IMR-90 (cell line): ENCODE data around the gene DZIP1L. TPM values are rescaled to one million over a fixed set of nuclear protein-coding genes. Genes with fewer than 3 reads are reported as not detected.

Source experiments
- ATAC-seq: fragments of 200-7000 bp; cut with Tn5 transposase; 2 replicates; pipeline ENCODE4 v1.9.1; 2020; ENCODE audit warnings: low read depth, mild to moderate bottlenecking, moderate library complexity
- BruUV-seq: library from RNA; stranded (reverse); fragments of 400-500 nt; replicated peaks from 2 replicates; lab custom pipeline; 2021; lab: Mats Ljungman, UMichigan
- CTCF ChIA-PET: fragments of 300-600 bp; formaldehyde crosslinking; extraction: SDS; loops from one replicate; lab custom pipeline; 2021; ENCODE audit warnings: antibody characterized with exemption; lab: Yijun Ruan, JAX
- POLR2A ChIA-PET: fragments of 300-600 bp; sonication (Branson Sonifier 250); formaldehyde crosslinking; loops from one replicate; lab custom pipeline; 2022; ENCODE audit warnings: antibody characterized with exemption; ENCODE audit not compliant: unreplicated experiment; lab: Charles Lee
- DNase-seq: peaks from one replicate; pipeline ENCODE4 v3.0.0; 2013
- H2AFZ ChIP-seq: replicated peaks from 2 replicates; pipeline ENCODE3; 2013; ENCODE audit warnings: low read length, mild to moderate bottlenecking; ENCODE audit not compliant: poor library complexity
- H2AK5ac ChIP-seq: 2 replicates; pipeline ENCODE4 v1.6.1; 2013; ENCODE audit warnings: low read depth, low read length, inconsistent platforms
- H2AK9ac ChIP-seq: replicated peaks from 2 replicates; pipeline ENCODE3; 2013; ENCODE audit warnings: mild to moderate bottlenecking, low read depth, low read length, moderate library complexity; ENCODE audit not compliant: poor library complexity
- H2BK120ac ChIP-seq: 2 replicates; pipeline ENCODE4 v1.6.1; 2013; ENCODE audit warnings: low read depth, low read length, inconsistent platforms
- H2BK15ac ChIP-seq: 3 replicates; pipeline ENCODE4 v1.6.1; 2013; ENCODE audit warnings: low read depth, low read length, inconsistent platforms
- H2BK20ac ChIP-seq: 2 replicates; pipeline ENCODE4 v1.6.1; 2013; ENCODE audit warnings: low read depth, mild to moderate bottlenecking, inconsistent platforms, low read length, moderate library complexity
- H2BK5ac ChIP-seq: 2 replicates; pipeline ENCODE4 v1.6.1; 2013; ENCODE audit warnings: mild to moderate bottlenecking, low read depth, low read length, inconsistent platforms; ENCODE audit not compliant: poor library complexity, severe bottlenecking
- H3K14ac ChIP-seq: replicated peaks from 2 replicates; pipeline ENCODE4 v1.6.1; 2013; ENCODE audit warnings: low read depth, low read length, inconsistent platforms
- H3K18ac ChIP-seq: 2 replicates; pipeline ENCODE4 v1.6.1; 2013; ENCODE audit warnings: low read depth, low read length, control low read depth
- H3K23ac ChIP-seq: 2 replicates; pipeline ENCODE4 v1.6.1; 2013; ENCODE audit warnings: low read depth, low read length, inconsistent platforms
- H3K27ac ChIP-seq: 2 replicates; pipeline ENCODE4 v1.5.1; 2013; ENCODE audit warnings: mild to moderate bottlenecking, control low read depth, low read length; ENCODE audit not compliant: insufficient read depth
- H3K27me3 ChIP-seq: 2 replicates; pipeline ENCODE4 v1.6.1; 2013; ENCODE audit warnings: low read length; ENCODE audit not compliant: control insufficient read depth, insufficient read depth
- H3K36me3 ChIP-seq: 2 replicates; pipeline ENCODE4 v1.6.1; 2013; ENCODE audit warnings: low read length, mixed read lengths; ENCODE audit not compliant: control insufficient read depth, insufficient read depth
- H3K4ac ChIP-seq: 2 replicates; pipeline ENCODE4 v1.6.1; 2013; ENCODE audit warnings: low read depth, low read length, inconsistent platforms
- H3K4me1 ChIP-seq: 2 replicates; pipeline ENCODE4 v1.6.1; 2013; ENCODE audit warnings: low read length, mixed read lengths; ENCODE audit not compliant: control insufficient read depth, insufficient read depth
- H3K4me2 ChIP-seq: 2 replicates; pipeline ENCODE4 v1.6.1; 2013; ENCODE audit warnings: low read depth, mild to moderate bottlenecking, control low read depth, low read length, moderate library complexity
- H3K4me3 ChIP-seq: 2 replicates; pipeline ENCODE4 v1.5.1; 2013; ENCODE audit warnings: low read depth, mild to moderate bottlenecking, control low read depth, low read length, moderate library complexity; ENCODE audit not compliant: insufficient read depth
- H3K56ac ChIP-seq: 2 replicates; pipeline ENCODE4 v1.6.1; 2013; ENCODE audit warnings: low read length, inconsistent platforms; ENCODE audit not compliant: insufficient read depth; ENCODE audit errors: extremely low read depth
- H3K79me1 ChIP-seq, 2 experiments: 2 replicates each; pipeline ENCODE4 v1.6.1; 2013; ENCODE audit warnings: low read length in 2 of 2, inconsistent platforms in 1 of 2, low read depth in 1 of 2
- H3K9ac ChIP-seq: 2 replicates; pipeline ENCODE4 v1.6.1; 2013; ENCODE audit warnings: low read depth, low read length, control low read depth
- H3K9me1 ChIP-seq: 2 replicates; pipeline ENCODE4 v1.6.1; 2013; ENCODE audit warnings: low read length, inconsistent platforms; ENCODE audit not compliant: insufficient read depth
- H3K9me3 ChIP-seq: 2 replicates; pipeline ENCODE4 v1.6.1; 2013; ENCODE audit warnings: low read length; ENCODE audit not compliant: control insufficient read depth, insufficient read depth
- H4K20me1 ChIP-seq: 2 replicates; pipeline ENCODE4 v1.6.1; 2013; ENCODE audit warnings: low read length, inconsistent platforms; ENCODE audit not compliant: insufficient read depth
- H4K5ac ChIP-seq: 2 replicates; pipeline ENCODE4 v1.6.1; 2013; ENCODE audit warnings: mild to moderate bottlenecking, low read depth, low read length, control low read depth
- H4K8ac ChIP-seq, 2 experiments: 2 replicates each; pipeline ENCODE4 v1.6.1; 2013; ENCODE audit warnings: low read depth in 2 of 2, low read length in 2 of 2, control low read depth in 1 of 2, inconsistent platforms in 1 of 2
- H4K91ac ChIP-seq: 2 replicates; pipeline ENCODE4 v1.6.1; 2013; ENCODE audit warnings: low read depth, low read length, inconsistent platforms; ENCODE audit not compliant: insufficient read depth
- BHLHE40 ChIP-seq: fragments of 150-350 bp; IDR thresholded peaks from 2 replicates; pipeline ENCODE4 v1.6.1; 2016; ENCODE audit warnings: mild to moderate bottlenecking, low read depth, low read length
- CHD1 ChIP-seq: IDR thresholded peaks from 2 replicates; pipeline ENCODE4 v1.6.1; 2012; ENCODE audit warnings: low read depth, low read length, improper control_type of control experiment
- FOS ChIP-seq: fragments of 150-350 bp; IDR thresholded peaks from 2 replicates; pipeline ENCODE4 v1.6.1; 2016; ENCODE audit warnings: low read depth, low read length
- MAZ ChIP-seq: IDR thresholded peaks from 2 replicates; pipeline ENCODE4 v1.6.1; 2012; ENCODE audit warnings: low read depth, mild to moderate bottlenecking, low read length, improper control_type of control experiment, moderate library complexity, borderline replicate concordance
- POLR2A ChIP-seq: IDR thresholded peaks from 2 replicates; pipeline ENCODE4 v1.6.1; 2012; ENCODE audit warnings: mild to moderate bottlenecking, low read depth, low read length
- RAD21 ChIP-seq: IDR thresholded peaks from 2 replicates; pipeline ENCODE4 v1.6.1; 2012; ENCODE audit warnings: low read length, improper control_type of control experiment
- RFX5 ChIP-seq: IDR thresholded peaks from 2 replicates; pipeline ENCODE4 v1.8.0; 2012; ENCODE audit warnings: low read depth, mild to moderate bottlenecking, low read length, moderate library complexity
- SMC3 ChIP-seq: fragments of 150-350 bp; IDR thresholded peaks from 2 replicates; pipeline ENCODE4 v1.6.1; 2016; ENCODE audit warnings: low read depth, mild to moderate bottlenecking, antibody characterized with exemption, low read length, moderate library complexity
- WGBS, 2 experiments: methylation state at CpG; one replicate each; pipeline versions ENCODE4 v1.1.5 to v1.1.7; 2013; ENCODE audit warnings: missing lambda C conversion rate in 2 of 2; ENCODE audit not compliant: insufficient read length in 1 of 2; ENCODE audit errors: extremely low coverage in 2 of 2; 5-methylcytosine and 5-hydroxymethylcytosine counted together
- dilution Hi-C: fragments of 300-500 bp; cut with HindIII; formaldehyde crosslinking; loops from one replicate; pipeline ENCODE4 v1.14.3; 2018; ENCODE audit warnings: low sequenced_read_pairs; ENCODE audit not compliant: unreplicated experiment
- in situ Hi-C: fragments of 300-500 bp; cut with MboI; formaldehyde crosslinking; loops from 3 replicates; pipeline ENCODE4 v1.14.3; 2019; ENCODE audit warnings: low sequenced_read_pairs, inconsistent platforms, mixed read lengths
- intact Hi-C: fragments of 100-400 bp; cut with micrococcal nuclease; formaldehyde crosslinking; loops from 2 replicates; pipeline ENCODE4 v1.10.0; 2022
- polyA plus RNA-seq, 3 experiments: library from polyadenylated mRNA; depleted of rRNA; stranded (reverse); fragments of >200 nt; gene quantifications; 2 replicates each; pipeline ENCODE4 v1.2.3, GENCODE V29; 2012; ENCODE audit warnings: low replicate concordance in 1 of 3
- total RNA-seq: library from RNA; depleted of rRNA; stranded (reverse); fragments of >200 nt; gene quantifications from 2 replicates; pipeline ENCODE4 v1.2.3, GENCODE V29; 2012

Gene DZIP1L
- total and polyA plus RNA-seq, 2 of the 4 experiments (the other 2 are of a cell fraction): 12.9 to 14.7 TPM

GRCh38 chr3:138049157-138049919 lies 66.1 kb downstream of the DZIP1L start (continued):
- peak; percentile 18; the same call in 1 of the 2 replicates for TF ChIP-seq RAD21
- no peak for TF ChIP-seq CHD1
- TF ChIP-seq POLR2A: no peak

DNA sequence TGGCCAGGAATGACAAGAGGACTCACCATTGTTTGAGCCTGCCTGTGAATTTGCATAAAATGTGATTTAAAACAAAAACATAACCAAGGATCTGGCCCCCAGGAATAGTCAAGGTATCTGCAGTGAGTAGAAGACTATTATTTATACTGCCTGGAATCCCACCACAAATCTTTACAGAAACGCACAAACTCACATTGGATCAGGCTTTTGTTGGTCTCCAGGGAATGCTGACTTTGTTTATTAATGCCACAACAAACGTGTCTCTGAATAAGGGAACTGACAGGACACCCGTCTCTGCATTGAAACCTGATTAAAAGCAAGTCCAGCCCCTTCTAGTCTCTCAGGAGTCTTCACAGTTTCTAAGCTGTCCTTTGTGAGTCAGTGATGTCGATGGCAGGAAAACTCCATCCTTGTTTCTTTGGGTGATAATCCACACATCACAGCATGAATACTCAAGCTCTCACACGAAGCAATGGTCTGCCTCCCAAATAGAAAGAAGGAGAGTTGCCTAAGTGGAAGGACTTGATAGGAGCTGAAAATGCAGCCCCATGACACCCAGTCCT lies 67.7 kb downstream of the DZIP1L start:
- Histone ChIP-seq H4K5ac (no peak overlapping the region), H3K27me3 (no peaks in the 10 kb centered on the region), H3K18ac (no peak overlapping the region), H4K20me1 (peaks cover 4% of the 10 kb centered on the region), H4K8ac (no peak overlapping the region), H3K14ac (no peak overlapping the region), H3K9me3 (no peaks in the 10 kb centered on the region), H3K36me3 (no peaks in the 10 kb centered on the region), H3K4ac (no peak overlapping the region), H3K56ac (no peak overlapping the region), H2BK120ac (no peak overlapping the region), H3K4me1 (peaks cover 18% of the 10 kb centered on the region), H3K23ac (no peak overlapping the region), H3K4me3 (no peak overlapping the region), H3K79me1 (peaks cover 2 to 14% of the 10 kb centered on the region in 2 experiments; a peak in 3 of 4 replicates), H4K91ac (no peak overlapping the region; the same call in 1 of the 2 replicates), H3K27ac (no peak overlapping the region), H2BK20ac (no peak overlapping the region), H2BK5ac (no peak overlapping the region), H2AK9ac (no peak overlapping the region), H3K9ac (no peak overlapping the region), H3K4me2 (no peak overlapping the region), H2BK15ac (no peak overlapping the region), H3K9me1 (peaks cover 13% of the 10 kb centered on the region), H2AK5ac (no peak overlapping the region), H2AFZ (no peak overlapping the region)
- CTCF ChIA-PET: no interaction called here
- TF ChIP-seq BHLHE40 (no peak), FOS (no peak), MAZ (no peak), SMC3 (no peak), RFX5 (no peak), POLR2A (no peak)
- DNase-seq (no peak), ATAC-seq (no peak)
- dilution Hi-C loops: no loop called here
- intact Hi-C loops: loop anchor here (5.0 to 10.0 kb wide), 2 partner anchors 1013 to 1155 kb away; no protein-coding TSS in a partner anchor
- BruUV-seq: no TSS peak
- in situ Hi-C loops: no loop called here
- POLR2A ChIA-PET: no interaction called here
- WGBS, 2 experiments: no CpG with 5 or more reads among the region's 5 CpGs
